HG02678 (cell line): ENCODE data around the gene ZG16B.

Source experiments
- ATAC-seq: cut with Tn5 transposase; IDR thresholded peaks from one replicate; pipeline ENCODE4 v1.9.1; 2021; ENCODE audit warnings: mild to moderate bottlenecking, moderate library complexity; ENCODE audit not compliant: unreplicated experiment

Gene ZG16B

GRCh38 chr16:2829501-2830354 is at the start of gene ZG16B:
Gene ZG16B, plus strand, starts transcription at chr16:2830303. Its CDS starts 139 bp downstream, at chr16:2830442.
- no peak for ATAC-seq

GRCh38 chr16:2782583-2783351 is 47.3 kb upstream of the ZG16B start:
- ATAC-seq = no peak

GRCh38 chr16:2783581-2784357 is 46.3 kb upstream of the ZG16B start:
- no peak for ATAC-seq

GRCh38 chr16:2784358-2785100 is 45.6 kb upstream of the ZG16B start:
- ATAC-seq = no peak

- ATAC-seq = no peak
These were observed 44.8 kb upstream of the ZG16B start for GRCh38 chr16:2785101-2785991.

GRCh38 chr16:2786061-2786825 is 43.9 kb upstream of the ZG16B start:
- no peak for ATAC-seq

- no peak for ATAC-seq
These were observed 43.3 kb upstream of the ZG16B start for GRCh38 chr16:2786826-2787151.

- no peak for ATAC-seq
These were observed 42.7 kb upstream of the ZG16B start, which contains the start of gene PRSS33 for GRCh38 chr16:2787406-2787805. Gene PRSS33, minus strand, starts transcription at chr16:2787560. Its CDS starts 1,013 bp downstream, at chr16:2786547.

GRCh38 chr16:2787961-2788360 is 42.1 kb upstream of the ZG16B start:
- no peak for ATAC-seq

GRCh38 chr16:2790631-2791030 is 39.5 kb upstream of the ZG16B start:
- ATAC-seq = no peak

- no peak for ATAC-seq
These were observed 38.9 kb upstream of the ZG16B start for GRCh38 chr16:2791174-2791573.

- no peak for ATAC-seq
These were observed 37.2 kb upstream of the ZG16B start for GRCh38 chr16:2792940-2793339.

- ATAC-seq = no peak
These were observed 34.5 kb upstream of the ZG16B start for GRCh38 chr16:2795395-2796143.

- ATAC-seq = no peak
These were observed 31.3 kb upstream of the ZG16B start for GRCh38 chr16:2798723-2799204.

GRCh38 chr16:2799205-2799858 is 30.8 kb upstream of the ZG16B start:
- no peak for ATAC-seq

- no peak for ATAC-seq
These were observed 30.3 kb upstream of the ZG16B start for GRCh38 chr16:2799859-2800226.

GRCh38 chr16:2803545-2804195 is 26.4 kb upstream of the ZG16B start:
- no peak for ATAC-seq
